GM10248 (cell line): ENCODE results near the gene SAMD4A.

Source experiments
- CTCF ChIA-PET: fragments of 300-600 bp; sonication (Branson Sonifier 250); formaldehyde crosslinking; extraction: SDS; loops from one replicate; lab custom pipeline; 2021; ENCODE audit warnings: antibody characterized with exemption; lab: Yijun Ruan, JAX
- POLR2A ChIA-PET: fragments of 350-650 bp; sonication (Branson Sonifier 250); formaldehyde crosslinking; extraction: SDS; loops from one replicate; lab custom pipeline; 2020; ENCODE audit warnings: antibody characterized with exemption; lab: Yijun Ruan, JAX
- DNase-seq: peaks from one replicate; pipeline ENCODE4 v3.0.0; 2012; ENCODE audit errors: extremely low spot score
- TF ChIP-seq, protein P1 (sequence below): IDR thresholded peaks from 2 replicates; pipeline ENCODE4 v1.5.1; 2012; ENCODE audit warnings: mild to moderate bottlenecking, low read depth; ENCODE audit errors: extremely low read depth, missing control alignments, control extremely low read depth

The SAMD4A gene

DNA sequence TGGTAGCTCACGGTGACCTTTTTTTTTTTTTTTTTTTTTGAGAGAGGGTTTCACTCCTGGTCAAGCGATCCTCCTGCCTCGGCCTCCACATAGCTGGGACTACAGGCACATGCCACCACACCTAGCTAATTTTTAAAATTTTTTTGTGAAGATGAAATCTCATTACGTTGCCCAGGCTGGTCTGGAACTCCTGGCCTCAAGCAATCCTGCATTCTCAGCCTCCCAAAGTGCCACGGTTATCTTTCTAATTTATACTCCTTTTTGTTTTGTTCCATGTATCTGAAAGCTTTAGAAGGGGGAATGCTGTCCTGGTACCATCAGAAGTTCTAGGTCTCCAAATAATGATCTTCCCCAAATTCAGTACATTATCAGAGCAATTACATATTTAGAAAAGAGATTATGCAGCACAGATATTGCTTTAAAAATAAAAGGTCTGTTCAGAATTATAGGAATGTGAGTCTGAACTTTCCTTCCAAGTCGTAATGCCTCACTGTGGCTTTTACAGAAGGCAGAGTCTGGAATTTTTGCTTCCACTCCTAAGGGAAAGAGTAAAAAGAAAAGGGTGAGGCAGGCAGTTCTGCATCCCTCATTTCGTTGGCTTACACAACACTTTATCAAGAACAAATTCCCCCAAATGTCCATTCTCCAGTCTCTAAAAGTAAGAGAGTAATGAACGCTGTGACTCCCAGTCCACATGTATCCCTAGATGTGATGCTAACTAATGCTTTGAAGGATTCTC, 262.7 kb downstream of the SAMD4A start:
- ChIA-PET POLR2A (interaction anchor here (0.6 kb wide), 1 partner anchor 315 kb away, joined by 3 read pairs; no protein-coding TSS in a partner anchor), CTCF (interaction anchor here (0.6 to 2.8 kb wide), 2 partner anchors 23 to 24 kb away, joined by 3 to 10 read pairs; no protein-coding TSS in a partner anchor)
- no peak for DNase-seq
- TF ChIP-seq, protein P1, sequence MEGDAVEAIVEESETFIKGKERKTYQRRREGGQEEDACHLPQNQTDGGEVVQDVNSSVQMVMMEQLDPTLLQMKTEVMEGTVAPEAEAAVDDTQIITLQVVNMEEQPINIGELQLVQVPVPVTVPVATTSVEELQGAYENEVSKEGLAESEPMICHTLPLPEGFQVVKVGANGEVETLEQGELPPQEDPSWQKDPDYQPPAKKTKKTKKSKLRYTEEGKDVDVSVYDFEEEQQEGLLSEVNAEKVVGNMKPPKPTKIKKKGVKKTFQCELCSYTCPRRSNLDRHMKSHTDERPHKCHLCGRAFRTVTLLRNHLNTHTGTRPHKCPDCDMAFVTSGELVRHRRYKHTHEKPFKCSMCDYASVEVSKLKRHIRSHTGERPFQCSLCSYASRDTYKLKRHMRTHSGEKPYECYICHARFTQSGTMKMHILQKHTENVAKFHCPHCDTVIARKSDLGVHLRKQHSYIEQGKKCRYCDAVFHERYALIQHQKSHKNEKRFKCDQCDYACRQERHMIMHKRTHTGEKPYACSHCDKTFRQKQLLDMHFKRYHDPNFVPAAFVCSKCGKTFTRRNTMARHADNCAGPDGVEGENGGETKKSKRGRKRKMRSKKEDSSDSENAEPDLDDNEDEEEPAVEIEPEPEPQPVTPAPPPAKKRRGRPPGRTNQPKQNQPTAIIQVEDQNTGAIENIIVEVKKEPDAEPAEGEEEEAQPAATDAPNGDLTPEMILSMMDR: no peak

DNA sequence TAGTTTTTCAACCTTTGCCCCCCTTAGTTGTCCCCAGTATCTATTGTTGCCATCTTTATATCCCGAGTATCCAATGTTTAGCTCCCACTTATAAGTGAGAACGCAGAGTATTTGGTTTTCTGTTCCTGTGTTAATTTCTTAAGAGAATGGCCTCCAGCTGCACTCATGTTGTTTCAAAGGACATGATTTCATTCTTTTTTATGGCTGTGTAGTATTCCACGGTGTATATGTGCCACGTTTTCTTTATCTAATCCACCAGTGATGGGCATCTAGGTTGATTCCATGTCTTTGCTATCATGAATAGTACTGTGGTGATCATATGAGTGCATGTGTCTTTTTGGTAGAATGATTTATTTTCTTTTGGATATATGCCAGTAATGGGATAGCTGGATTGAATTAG, 263.7 kb downstream of the SAMD4A start:
- TF ChIP-seq, protein P1: no peak
- CTCF ChIA-PET: interaction anchor here (0.9 to 2.8 kb wide), 4 partner anchors 9 to 48 kb away, joined by 3 to 10 read pairs (median 6); no protein-coding TSS in a partner anchor
- POLR2A ChIA-PET: no interaction called here
- DNase-seq: no peak

DNA sequence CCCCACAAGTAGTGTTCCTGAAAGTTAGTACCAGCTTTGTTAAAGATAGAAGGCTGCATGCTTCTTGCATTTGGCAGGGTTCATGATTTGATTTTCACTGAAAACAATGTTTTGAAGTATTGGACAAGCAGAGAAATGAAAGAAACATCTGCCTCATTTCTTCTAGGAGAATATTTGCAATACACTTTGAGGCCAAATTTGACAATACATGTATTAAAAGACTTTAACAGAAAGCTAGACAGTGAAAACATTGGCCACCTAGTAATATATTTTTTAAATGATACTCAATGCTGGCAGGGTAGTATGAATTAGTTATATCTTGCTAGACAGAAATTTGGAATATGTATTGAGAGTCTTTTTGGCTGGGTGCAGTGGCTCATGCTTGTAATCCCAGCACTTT, 267.2 kb downstream of the SAMD4A start:
- TF ChIP-seq, protein P1: no peak

DNA sequence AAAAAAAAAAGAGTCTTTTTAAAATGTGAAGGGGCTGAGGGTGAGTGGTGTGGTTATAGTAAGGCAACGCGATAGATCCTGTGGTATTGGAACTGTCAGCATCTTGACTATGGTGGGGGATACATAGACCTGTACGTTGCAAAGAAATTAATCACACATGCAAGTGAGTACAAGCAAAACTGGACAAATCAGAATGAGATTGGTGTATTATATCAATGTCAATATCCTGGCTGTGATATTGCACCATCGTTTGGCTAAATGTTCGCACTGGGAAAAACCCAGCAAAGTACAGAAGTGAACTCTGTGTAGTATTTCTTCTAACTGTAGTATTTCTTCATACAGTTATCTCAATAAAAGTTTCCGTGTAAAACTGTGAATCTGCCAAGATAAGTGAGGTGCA, 267.8 kb downstream of the SAMD4A start:
- DNase-seq: no peak
- CTCF ChIA-PET: interaction anchor here (0.6 kb wide), 1 partner anchor 23 kb away, joined by 3 read pairs; no protein-coding TSS in a partner anchor
- TF ChIP-seq, protein P1: no peak
- POLR2A ChIA-PET: no interaction called here

More for the DNA sequence above, 267.2 kb downstream of the SAMD4A start:
- ChIA-PET CTCF (interaction anchor here (0.6 kb wide), 1 partner anchor 24 kb away, joined by 3 read pairs; no protein-coding TSS in a partner anchor), POLR2A (no interaction called here)
- DNase-seq: no peak

DNA sequence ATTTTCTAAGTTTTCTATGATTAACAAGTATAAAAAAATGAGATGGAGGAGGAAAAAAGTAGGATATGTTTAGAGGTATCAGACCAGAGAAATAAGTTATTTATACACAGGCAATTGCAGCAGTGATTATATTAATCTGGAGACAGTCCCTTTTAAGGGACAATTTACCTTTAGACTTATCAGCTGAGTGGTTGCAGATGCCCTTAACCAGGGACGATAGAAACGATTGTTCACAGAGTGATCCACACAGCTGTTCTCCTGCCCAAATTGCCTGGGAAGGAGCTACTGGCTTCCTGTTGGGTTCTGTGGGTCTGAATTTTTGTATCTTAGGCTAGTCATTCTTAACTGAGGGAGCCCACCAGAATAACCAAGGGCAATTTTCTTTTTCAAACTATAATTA, 269.3 kb downstream of the SAMD4A start:
- POLR2A ChIA-PET: no interaction called here
- CTCF ChIA-PET: no interaction called here
- DNase-seq: no peak
- TF ChIP-seq, protein P1: no peak

DNA sequence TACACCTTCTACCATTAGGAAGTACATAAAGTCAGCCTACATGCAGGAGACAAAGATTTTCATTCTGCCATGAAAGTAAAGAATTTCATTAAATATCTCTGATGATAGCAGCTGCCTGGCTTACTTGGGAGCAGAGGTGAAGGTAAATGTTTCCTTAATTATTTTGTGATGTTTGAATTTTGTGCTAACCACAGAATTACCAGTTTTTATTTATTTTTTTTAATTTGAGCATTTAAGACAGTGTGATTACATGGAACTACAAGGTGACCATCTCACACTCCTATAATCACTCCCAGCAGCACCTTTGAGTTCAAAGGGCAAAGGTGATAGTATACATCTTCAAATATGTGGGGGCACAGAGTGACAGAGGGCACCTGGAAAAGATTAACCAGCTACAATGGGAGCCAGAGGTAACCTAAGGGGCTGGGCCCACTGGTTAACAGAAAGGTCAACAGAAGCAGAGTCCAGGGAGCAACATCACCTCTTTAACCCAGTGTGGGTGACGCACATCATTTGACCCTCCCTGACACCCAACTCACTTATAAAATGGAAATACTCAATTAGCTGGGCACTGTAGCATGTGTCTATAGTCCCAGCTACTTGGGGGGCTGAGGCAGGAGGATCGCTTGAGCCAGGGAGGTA, 270.7 kb downstream of the SAMD4A start:
- POLR2A ChIA-PET: no interaction called here
- CTCF ChIA-PET: no interaction called here
- TF ChIP-seq, protein P1: no peak
- no peak for DNase-seq
